ENCODE results near the gene CATSPER4.

The CATSPER4 gene

GRCh38 chr1:26190373-26190987 lies at the start of gene CATSPER4:
Gene CATSPER4, plus strand, starts transcription at chr1:26190602. Its CDS starts 26 bp downstream, at chr1:26190628.
- DNase-seq (ENCODE audit: low read depth in 4 of 4, low spot score in 1 of 4) = no peak

- DNase-seq (ENCODE audit: low read depth in 4 of 4, low spot score in 1 of 4) = no peak
Observed at GRCh38 chr1:26142159-26142558, 48.2 kb upstream of the CATSPER4 start.

- DNase-seq (ENCODE audit: low read depth in 4 of 4, low spot score in 1 of 4) = peak; percentile 40 to 66 (median 54)
Observed at GRCh38 chr1:26145041-26145959, 45.1 kb upstream of the CATSPER4 start.

GRCh38 chr1:26145960-26146294 lies 44.5 kb upstream of the CATSPER4 start:
- no peak for DNase-seq (ENCODE audit: low read depth in 4 of 4, low spot score in 1 of 4)

- no peak for DNase-seq (ENCODE audit: low read depth in 4 of 4, low spot score in 1 of 4)
Observed at GRCh38 chr1:26148887-26149286, 41.5 kb upstream of the CATSPER4 start.

GRCh38 chr1:26153966-26154532 lies 36.4 kb upstream of the CATSPER4 start:
- DNase-seq (ENCODE audit: low read depth in 4 of 4, low spot score in 1 of 4) = no peak

GRCh38 chr1:26154750-26155149 lies 35.7 kb upstream of the CATSPER4 start:
- no peak for DNase-seq (ENCODE audit: low read depth in 4 of 4, low spot score in 1 of 4)

GRCh38 chr1:26155370-26156284 lies 34.8 kb upstream of the CATSPER4 start:
- DNase-seq (ENCODE audit: low read depth in 4 of 4, low spot score in 1 of 4) = no peak

GRCh38 chr1:26156285-26157038 lies 33.9 kb upstream of the CATSPER4 start:
- no peak for DNase-seq (ENCODE audit: low read depth in 4 of 4, low spot score in 1 of 4)

- no peak for DNase-seq (ENCODE audit: low read depth in 4 of 4, low spot score in 1 of 4)
Observed at GRCh38 chr1:26158271-26158907, 32.0 kb upstream of the CATSPER4 start.

- no peak for DNase-seq (ENCODE audit: low read depth in 4 of 4, low spot score in 1 of 4)
Observed at GRCh38 chr1:26158908-26159742, 31.3 kb upstream of the CATSPER4 start, which contains the start of gene FAM110D. Gene FAM110D, plus strand, starts transcription at chr1:26159079. Its CDS starts 2,213 bp downstream, at chr1:26161292.

GRCh38 chr1:26159743-26160039 lies 30.7 kb upstream of the CATSPER4 start:
- no peak for DNase-seq (ENCODE audit: low read depth in 4 of 4, low spot score in 1 of 4)

GRCh38 chr1:26160527-26161414 lies 29.6 kb upstream of the CATSPER4 start:
- DNase-seq (ENCODE audit: low read depth in 4 of 4, low spot score in 1 of 4) = no peak

GRCh38 chr1:26161415-26162219 lies 28.8 kb upstream of the CATSPER4 start:
- peak; percentile 21 to 42 (median 26) for DNase-seq (ENCODE audit: low read depth in 4 of 4, low spot score in 1 of 4)

GRCh38 chr1:26162220-26162709 lies 28.1 kb upstream of the CATSPER4 start:
- DNase-seq (ENCODE audit: low read depth in 4 of 4, low spot score in 1 of 4) = no peak

- DNase-seq (ENCODE audit: low read depth in 4 of 4, low spot score in 1 of 4) = no peak
Observed at GRCh38 chr1:26163684-26164035, 26.7 kb upstream of the CATSPER4 start.

Measured in stimulated activated CD4-positive, alpha-beta T cell treated with anti-CD3 and anti-CD28 coated beads, Interleukin-1b, Interleukin-23, amount 100 ng/mL, for 24 hours (primary cell).